Caco-2 (cell line): Measurements from ENCODE around the gene TRNP1. TPM values are rescaled to one million over a fixed set of nuclear protein-coding genes. Genes with fewer than 3 reads are reported as not detected.

Source experiments
- BruUV-seq: library from RNA; stranded (reverse); fragments of 400-500 nt; replicated peaks from 2 replicates; lab custom pipeline; 2021; lab: Mats Ljungman, UMichigan
- CTCF ChIA-PET: fragments of 300-600 bp; sonication (Branson Sonifier 250); formaldehyde crosslinking; loops from one replicate; lab custom pipeline; 2022; ENCODE audit warnings: antibody characterized with exemption; lab: Charles Lee
- POLR2A ChIA-PET: fragments of 300-600 bp; sonication (Branson Sonifier 250); formaldehyde crosslinking; loops from one replicate; lab custom pipeline; 2022; ENCODE audit warnings: antibody characterized with exemption; lab: Charles Lee
- DNase-seq, 2 experiments: peaks; one replicate each; pipeline versions ENCODE4 v3.0.0 to v3.0.0-alpha.2; 2020 to 2022
- H3K27me3 ChIP-seq: replicated peaks from 2 replicates; pipeline ENCODE4 v1.6.0; 2011; ENCODE audit warnings: low read length; ENCODE audit not compliant: control insufficient read depth, insufficient read depth
- H3K36me3 ChIP-seq: 2 replicates; pipeline ENCODE4 v1.5.1; 2011; ENCODE audit warnings: low read length; ENCODE audit not compliant: control insufficient read depth, insufficient read depth
- H3K4me1 ChIP-seq: fragments of 250-450 bp; sonication (Bioruptor Pico); 2 replicates; pipeline ENCODE4 v1.5.1; 2020; ENCODE audit warnings: mild to moderate bottlenecking
- H3K4me3 ChIP-seq: 2 replicates; pipeline ENCODE4 v1.5.1; 2011; ENCODE audit warnings: low read depth, mild to moderate bottlenecking, control low read depth, low read length
- H3K9me3 ChIP-seq: fragments of 250-450 bp; sonication (Bioruptor Pico); 2 replicates; pipeline ENCODE4 v1.5.1; 2020; ENCODE audit warnings: mild to moderate bottlenecking, moderate library complexity
- H3K27ac Mint-ChIP-seq: one replicate; pipeline ENCODE4 v1.8.0; 2022; ENCODE audit warnings: mixed read lengths; ENCODE audit not compliant: unreplicated experiment
- H3K27me3 Mint-ChIP-seq: one replicate; pipeline ENCODE4 v1.8.0; 2022; ENCODE audit warnings: mixed read lengths; ENCODE audit not compliant: insufficient read depth, unreplicated experiment
- H3K36me3 Mint-ChIP-seq: one replicate; pipeline ENCODE4 v1.8.0; 2022; ENCODE audit warnings: mild to moderate bottlenecking, mixed read lengths; ENCODE audit not compliant: insufficient read depth, unreplicated experiment
- H3K4me1 Mint-ChIP-seq: one replicate; pipeline ENCODE4 v1.8.0; 2022; ENCODE audit warnings: low read depth, mixed read lengths; ENCODE audit not compliant: unreplicated experiment
- H3K4me3 Mint-ChIP-seq: one replicate; pipeline ENCODE4 v1.8.0; 2022; ENCODE audit warnings: mild to moderate bottlenecking, moderate library complexity, mixed read lengths; ENCODE audit not compliant: unreplicated experiment
- H3K9me3 Mint-ChIP-seq: one replicate; pipeline ENCODE4 v1.8.0; 2022; ENCODE audit warnings: mixed read lengths; ENCODE audit not compliant: unreplicated experiment
- intact Hi-C: fragments of 100-400 bp; cut with micrococcal nuclease; formaldehyde crosslinking; loops from one replicate; pipeline ENCODE4 v1.10.0; 2022; ENCODE audit not compliant: unreplicated experiment
- total RNA-seq: library from RNA; stranded (reverse); gene quantifications from 2 replicates; pipeline ENCODE4 v1.2.3, GENCODE V29; 2022
- TF ChIP-seq, protein P1 (sequence below), 2 experiments: fragments of 200-600 bp in 1 of 2; IDR thresholded peaks; 1 replicate in 1 of 2; 2 replicates in 1 of 2; pipeline versions ENCODE4 v1.5.1 to v1.8.0; 2011 to 2022; ENCODE audit warnings: antibody characterized with exemption in 1 of 2, control low read depth in 1 of 2, inconsistent platforms in 1 of 2, low read depth in 1 of 2, low read length in 1 of 2, mild to moderate bottlenecking in 1 of 2, moderate library complexity in 1 of 2; ENCODE audit not compliant: insufficient read depth in 1 of 2, severe bottlenecking in 1 of 2, unreplicated experiment in 1 of 2

TRNP1 gene
- total RNA-seq, 1 experiment from 2014 or later: 23.6 TPM

DNA sequence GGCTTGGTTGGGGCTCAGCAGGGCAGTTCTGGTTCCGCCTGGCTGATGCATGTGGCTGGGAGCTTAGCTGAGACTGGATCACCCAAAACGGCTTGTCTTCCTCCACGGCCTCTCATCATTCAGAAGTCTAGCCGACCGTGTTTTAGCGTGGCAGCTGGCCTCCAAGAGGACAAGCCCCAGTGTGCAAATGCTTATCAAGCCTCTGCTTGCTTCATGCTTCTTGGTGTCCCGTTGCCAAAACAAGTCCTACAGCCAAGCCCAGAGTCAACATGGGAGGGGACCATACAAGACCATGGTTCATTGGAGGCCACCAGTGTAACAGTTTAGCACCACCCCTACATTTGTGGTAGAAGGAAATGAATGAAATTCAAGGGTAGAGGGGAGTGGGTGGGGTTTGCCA is 22.7 kb upstream of the TRNP1 start:
- H3K4me1 ChIP-seq: no peaks in the 10 kb centered on the region
- H3K4me1 Mint-ChIP-seq: peaks cover 13% of the 10 kb centered on the region
- CTCF ChIA-PET: no interaction called here
- no peak overlapping the region for H3K4me3 Mint-ChIP-seq
- H3K27me3 Mint-ChIP-seq: no peaks in the 10 kb centered on the region
- no peaks in the 10 kb centered on the region for H3K27me3 ChIP-seq
- DNase-seq: peak in 1 of 2 experiments; percentile 26
- H3K27ac Mint-ChIP-seq: no peak overlapping the region
- no TSS peak for BruUV-seq
- H3K9me3 ChIP-seq: no peaks in the 10 kb centered on the region
- intact Hi-C loops: no loop called here
- no peaks in the 10 kb centered on the region for H3K36me3 ChIP-seq
- no peaks in the 10 kb centered on the region for H3K9me3 Mint-ChIP-seq
- POLR2A ChIA-PET: no interaction called here
- H3K36me3 Mint-ChIP-seq: no peaks in the 10 kb centered on the region
- no peak overlapping the region for H3K4me3 ChIP-seq
- TF ChIP-seq, protein P1, sequence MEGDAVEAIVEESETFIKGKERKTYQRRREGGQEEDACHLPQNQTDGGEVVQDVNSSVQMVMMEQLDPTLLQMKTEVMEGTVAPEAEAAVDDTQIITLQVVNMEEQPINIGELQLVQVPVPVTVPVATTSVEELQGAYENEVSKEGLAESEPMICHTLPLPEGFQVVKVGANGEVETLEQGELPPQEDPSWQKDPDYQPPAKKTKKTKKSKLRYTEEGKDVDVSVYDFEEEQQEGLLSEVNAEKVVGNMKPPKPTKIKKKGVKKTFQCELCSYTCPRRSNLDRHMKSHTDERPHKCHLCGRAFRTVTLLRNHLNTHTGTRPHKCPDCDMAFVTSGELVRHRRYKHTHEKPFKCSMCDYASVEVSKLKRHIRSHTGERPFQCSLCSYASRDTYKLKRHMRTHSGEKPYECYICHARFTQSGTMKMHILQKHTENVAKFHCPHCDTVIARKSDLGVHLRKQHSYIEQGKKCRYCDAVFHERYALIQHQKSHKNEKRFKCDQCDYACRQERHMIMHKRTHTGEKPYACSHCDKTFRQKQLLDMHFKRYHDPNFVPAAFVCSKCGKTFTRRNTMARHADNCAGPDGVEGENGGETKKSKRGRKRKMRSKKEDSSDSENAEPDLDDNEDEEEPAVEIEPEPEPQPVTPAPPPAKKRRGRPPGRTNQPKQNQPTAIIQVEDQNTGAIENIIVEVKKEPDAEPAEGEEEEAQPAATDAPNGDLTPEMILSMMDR (IDR thresholded peaks at IDR 0.05; ENCODE audit: insufficient read depth in 1 of 2, low read depth in 1 of 2, low read length in 1 of 2, severe bottlenecking in 1 of 2, unreplicated experiment in 1 of 2): no peak

DNA sequence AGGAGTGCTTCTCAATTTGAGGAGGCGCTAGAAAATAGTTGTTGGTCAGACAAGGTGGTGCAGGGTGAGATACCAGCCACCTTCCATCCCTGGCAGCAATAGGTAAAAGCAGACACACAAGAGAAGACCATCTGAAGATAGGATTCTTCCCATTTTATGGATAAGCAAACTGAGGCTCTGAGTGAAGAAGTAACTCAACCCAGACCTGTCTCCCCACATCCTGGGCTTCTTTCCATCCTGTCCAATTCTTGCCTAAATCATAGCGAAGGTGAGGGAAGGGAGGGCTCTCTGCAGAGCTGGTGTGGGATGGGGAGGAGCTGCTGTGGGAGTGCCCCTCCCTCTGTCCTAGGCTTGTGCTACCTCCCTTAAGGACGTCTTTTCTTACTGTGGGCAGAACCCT is 21.9 kb upstream of the TRNP1 start:
- Mint-ChIP-seq H3K4me1 (peaks cover 13% of the 10 kb centered on the region), H3K9me3 (no peaks in the 10 kb centered on the region), H3K27ac (no peak overlapping the region), H3K27me3 (no peaks in the 10 kb centered on the region), H3K4me3 (no peak overlapping the region), H3K36me3 (no peaks in the 10 kb centered on the region)
- ChIA-PET CTCF (no interaction called here), POLR2A (interaction anchor here (0.5 kb wide), 1 partner anchor 11 kb away, joined by 3 read pairs; the partner anchor contains the start of gene KDF1)
- Histone ChIP-seq H3K9me3 (no peaks in the 10 kb centered on the region), H3K27me3 (no peaks in the 10 kb centered on the region), H3K4me1 (0 out of 2 replicates have a peak, but pooled peaks cover under 1% of the 10 kb centered on the region), H3K36me3 (no peaks in the 10 kb centered on the region), H3K4me3 (no peak overlapping the region)
- no TSS peak for BruUV-seq
- DNase-seq: no peak
- TF ChIP-seq, protein P1 (IDR thresholded peaks at IDR 0.05; ENCODE audit: insufficient read depth in 1 of 2, low read depth in 1 of 2, low read length in 1 of 2, severe bottlenecking in 1 of 2, unreplicated experiment in 1 of 2): no peak
- intact Hi-C loops: no loop called here

DNA sequence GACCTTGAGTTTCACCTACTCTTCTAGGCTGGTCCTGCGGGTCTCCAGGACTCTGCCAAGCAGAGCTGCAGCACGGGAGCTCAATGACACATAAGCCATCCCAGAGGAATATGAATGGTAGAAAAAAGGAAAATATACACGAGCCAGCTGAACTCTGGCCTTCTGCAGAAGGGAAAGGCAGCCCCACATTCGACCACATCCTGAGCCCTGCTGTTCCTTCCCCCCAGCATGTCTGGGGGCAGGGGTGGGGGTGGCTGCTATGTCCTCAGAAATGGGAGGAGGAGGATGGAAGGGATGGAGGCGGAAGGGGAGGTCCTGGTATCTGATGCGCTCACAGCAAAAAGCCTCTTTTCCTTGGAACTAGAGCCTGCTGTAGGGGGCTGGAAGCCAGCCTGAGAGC is 21.1 kb upstream of the TRNP1 start:
- no peak overlapping the region for H3K4me3 Mint-ChIP-seq
- POLR2A ChIA-PET: interaction anchor here (0.5 kb wide), 1 partner anchor 12 kb away, joined by 3 read pairs; the partner anchor contains the start of gene KDF1
- BruUV-seq: no TSS peak
- intact Hi-C loops: no loop called here
- H3K9me3 ChIP-seq: no peaks in the 10 kb centered on the region
- H3K27me3 ChIP-seq: no peaks in the 10 kb centered on the region
- H3K27ac Mint-ChIP-seq: no peak overlapping the region
- no peaks in the 10 kb centered on the region for H3K36me3 ChIP-seq
- CTCF ChIA-PET: no interaction called here
- no peak for DNase-seq
- 0 out of 2 replicates have a peak, but pooled peaks cover 4% of the 10 kb centered on the region for H3K4me1 ChIP-seq
- no peaks in the 10 kb centered on the region for H3K36me3 Mint-ChIP-seq
- no peak overlapping the region for H3K4me3 ChIP-seq
- H3K9me3 Mint-ChIP-seq: no peaks in the 10 kb centered on the region
- H3K4me1 Mint-ChIP-seq: peaks cover 19% of the 10 kb centered on the region
- TF ChIP-seq, protein P1 (IDR thresholded peaks at IDR 0.05; ENCODE audit: insufficient read depth in 1 of 2, low read depth in 1 of 2, low read length in 1 of 2, severe bottlenecking in 1 of 2, unreplicated experiment in 1 of 2): no peak
- no peaks in the 10 kb centered on the region for H3K27me3 Mint-ChIP-seq
